H9 (cell line): Measurements from ENCODE around the gene ARSI. TPM values are rescaled to one million over a fixed set of nuclear protein-coding genes. Genes with fewer than 3 reads are reported as not detected.

ENCODE experiments used
- DNase-seq: peaks from one replicate; pipeline ENCODE4 v3.0.0-alpha.2; 2017
- H2AFZ ChIP-seq: one replicate; pipeline ENCODE4 v1.6.1; 2013; ENCODE audit warnings: mild to moderate bottlenecking, low read length, control low read depth, moderate library complexity
- H2AK5ac ChIP-seq: 2 replicates; pipeline ENCODE4 v1.6.1; 2013; ENCODE audit warnings: low read length, control low read depth, mixed read lengths; ENCODE audit not compliant: insufficient read length
- H2BK120ac ChIP-seq: one replicate; pipeline ENCODE4 v1.6.1; 2013; ENCODE audit warnings: low read depth, mild to moderate bottlenecking, low read length, control low read depth, inconsistent platforms; ENCODE audit not compliant: poor library complexity, severe bottlenecking
- H2BK12ac ChIP-seq: 2 replicates; pipeline ENCODE4 v1.6.1; 2013; ENCODE audit warnings: low read length, control low read depth, mixed read lengths, low read depth; ENCODE audit not compliant: insufficient read length
- H2BK15ac ChIP-seq: 2 replicates; pipeline ENCODE4 v1.6.1; 2013; ENCODE audit warnings: low read depth, low read length, control low read depth
- H2BK20ac ChIP-seq: one replicate; pipeline ENCODE4 v1.6.1; 2013; ENCODE audit warnings: low read depth, mild to moderate bottlenecking, low read length, control low read depth, inconsistent platforms; ENCODE audit not compliant: poor library complexity, severe bottlenecking
- H2BK5ac ChIP-seq: 2 replicates; pipeline ENCODE4 v1.6.1; 2013; ENCODE audit warnings: low read length, control low read depth, mixed read lengths; ENCODE audit not compliant: insufficient read length
- H3K14ac ChIP-seq: 2 replicates; pipeline ENCODE4 v1.6.1; 2013; ENCODE audit warnings: low read length, control low read depth; ENCODE audit not compliant: insufficient read depth
- H3K18ac ChIP-seq: 2 replicates; pipeline ENCODE4 v1.6.1; 2013; ENCODE audit warnings: low read depth, mild to moderate bottlenecking, mixed read lengths, low read length, control low read depth; ENCODE audit not compliant: insufficient read length
- H3K23ac ChIP-seq: 2 replicates; pipeline ENCODE4 v1.6.1; 2013; ENCODE audit warnings: low read length, control low read depth, mixed read lengths, low read depth; ENCODE audit not compliant: insufficient read length
- H3K23me2 ChIP-seq: 2 replicates; pipeline ENCODE4 v1.6.1; 2013; ENCODE audit warnings: low read depth, mild to moderate bottlenecking, mixed read lengths, low read length, control low read depth; ENCODE audit not compliant: insufficient read length, poor library complexity, severe bottlenecking
- H3K27ac ChIP-seq: 2 replicates; pipeline ENCODE4 v1.5.1; 2013; ENCODE audit warnings: low read length, control low read depth, mixed read lengths, low read depth; ENCODE audit not compliant: insufficient read length
- H3K27me3 ChIP-seq: 2 replicates; pipeline ENCODE4 v1.6.1; 2013; ENCODE audit warnings: low read length, control low read depth, inconsistent platforms; ENCODE audit not compliant: insufficient read depth
- H3K4ac ChIP-seq: 2 replicates; pipeline ENCODE4 v1.6.1; 2013; ENCODE audit warnings: low read depth, mild to moderate bottlenecking, control low read depth, inconsistent platforms, low read length, moderate library complexity
- H3K4me1 ChIP-seq: 2 replicates; pipeline ENCODE4 v1.6.1; 2013; ENCODE audit warnings: low read length, control low read depth, inconsistent platforms; ENCODE audit not compliant: insufficient read depth
- H3K4me2 ChIP-seq: 2 replicates; pipeline ENCODE4 v1.6.1; 2013; ENCODE audit warnings: low read length, control low read depth, mixed read lengths; ENCODE audit not compliant: insufficient read length, insufficient read depth
- H3K56ac ChIP-seq: 2 replicates; pipeline ENCODE4 v1.6.1; 2013; ENCODE audit warnings: low read depth, mild to moderate bottlenecking, mixed read lengths, low read length, control low read depth; ENCODE audit not compliant: insufficient read length
- H3K79me1 ChIP-seq: 2 replicates; pipeline ENCODE4 v1.6.1; 2013; ENCODE audit warnings: low read depth, mild to moderate bottlenecking, moderate library complexity, low read length, control low read depth, inconsistent platforms; ENCODE audit not compliant: insufficient read depth, poor library complexity, severe bottlenecking
- H3K79me2 ChIP-seq: 2 replicates; pipeline ENCODE4 v1.6.1; 2013; ENCODE audit warnings: low read length, control low read depth, inconsistent platforms; ENCODE audit not compliant: insufficient read depth
- H3K9ac ChIP-seq: 2 replicates; pipeline ENCODE4 v1.6.1; 2013; ENCODE audit warnings: low read length, control low read depth, mixed read lengths; ENCODE audit not compliant: insufficient read length; ENCODE audit errors: extremely low read depth
- H3K9me3 ChIP-seq: one replicate; pipeline ENCODE4 v1.6.1; 2013; ENCODE audit warnings: low read depth, low read length, inconsistent platforms; ENCODE audit not compliant: control insufficient read depth
- H3T11ph ChIP-seq: one replicate; pipeline ENCODE4 v1.6.1; 2013; ENCODE audit warnings: mild to moderate bottlenecking, low read length, control low read depth, inconsistent platforms
- H4K20me1 ChIP-seq: one replicate; pipeline ENCODE4 v1.6.1; 2013; ENCODE audit not compliant: control insufficient read depth, insufficient read length, insufficient read depth
- H4K5ac ChIP-seq: 2 replicates; pipeline ENCODE4 v1.6.1; 2013; ENCODE audit warnings: low read depth, mild to moderate bottlenecking, mixed read lengths, low read length, control low read depth; ENCODE audit not compliant: insufficient read length
- H4K8ac ChIP-seq: replicated peaks from 2 replicates; pipeline ENCODE4 v1.6.1; 2013; ENCODE audit warnings: low read length, control low read depth, mixed read lengths, low read depth; ENCODE audit not compliant: insufficient read length
- H4K91ac ChIP-seq: 2 replicates; pipeline ENCODE4 v1.6.1; 2013; ENCODE audit warnings: low read depth, mild to moderate bottlenecking, moderate library complexity, mixed read lengths, low read length, control low read depth; ENCODE audit not compliant: insufficient read length
- H3K27ac Mint-ChIP-seq, 3 experiments: 2 replicates in 2 of 3; 3 replicates in 1 of 3; pipeline ENCODE4 v1.8.0; 2020 to 2021; ENCODE audit warnings: mixed read lengths in 3 of 3, mild to moderate bottlenecking in 1 of 3, moderate library complexity in 1 of 3
- H3K27me3 Mint-ChIP-seq: 2 replicates; pipeline ENCODE4 v1.8.0; 2021; ENCODE audit warnings: low read depth, mild to moderate bottlenecking, moderate library complexity, mixed read lengths
- H3K36me3 Mint-ChIP-seq, 3 experiments: 2 replicates in 2 of 3; 3 replicates in 1 of 3; pipeline ENCODE4 v1.8.0; 2020 to 2021; ENCODE audit warnings: low read depth in 3 of 3, mixed read lengths in 3 of 3; ENCODE audit not compliant: insufficient read depth in 1 of 3
- H3K4me1 Mint-ChIP-seq, 2 experiments: 2 replicates each; pipeline ENCODE4 v1.8.0; 2020; ENCODE audit warnings: mixed read lengths in 2 of 2
- H3K4me3 Mint-ChIP-seq, 2 experiments: 2 replicates in 1 of 2; 3 replicates in 1 of 2; pipeline ENCODE4 v1.8.0; 2020 to 2021; ENCODE audit warnings: mild to moderate bottlenecking in 2 of 2, mixed read lengths in 2 of 2, moderate library complexity in 1 of 2
- H3K9me3 Mint-ChIP-seq, 2 experiments: 2 replicates in 1 of 2; 3 replicates in 1 of 2; pipeline ENCODE4 v1.8.0; 2020; ENCODE audit warnings: mild to moderate bottlenecking in 2 of 2, mixed read lengths in 2 of 2, moderate library complexity in 1 of 2
- CTCF ChIP-seq: fragments of 200-600 bp; sonication (generic); conservative IDR thresholded peaks from 3 replicates; pipeline ENCODE4 v1.8.0; 2021; ENCODE audit warnings: antibody characterized with exemption, mild to moderate bottlenecking
- WGBS: extraction: QIAGEN DNeasy Blood & Tissue Kit; methylation state at CpG from one replicate; pipeline ENCODE4 v1.1.7; 2013; ENCODE audit warnings: missing lambda C conversion rate, low lambda C conversion rate, mixed read lengths; ENCODE audit not compliant: insufficient read length; ENCODE audit errors: extremely low coverage; 5-methylcytosine and 5-hydroxymethylcytosine counted together
- total RNA-seq: library from RNA; stranded (reverse); gene quantifications from 2 replicates; pipeline ENCODE4 v1.2.1, GENCODE V29; 2021

ARSI gene
- total RNA-seq, 1 experiment from 2014 or later: 1.7 TPM

GRCh38 chr5:150265870-150266383, 36.8 kb downstream of the ARSI start:
- Histone ChIP-seq H4K91ac (no peak overlapping the region), H2BK12ac (no peak overlapping the region), H3K14ac (no peak overlapping the region), H3K79me1 (no peaks in the 10 kb centered on the region), H3K27ac (no peak overlapping the region), H3K23me2 (no peaks in the 10 kb centered on the region), H3K9me3 (no peaks in the 10 kb centered on the region), H4K8ac (no peak overlapping the region), H2AFZ (no peak overlapping the region), H3K56ac (no peak overlapping the region), H2BK20ac (no peak overlapping the region), H3K4me2 (no peak overlapping the region), H4K5ac (no peak overlapping the region), H3T11ph (no peak overlapping the region), H3K79me2 (no peaks in the 10 kb centered on the region), H3K23ac (no peak overlapping the region), H3K18ac (no peak overlapping the region), H2BK5ac (no peak overlapping the region), H2AK5ac (no peak overlapping the region), H3K4ac (no peak overlapping the region), H2BK15ac (no peak overlapping the region), H2BK120ac (no peak overlapping the region), H3K4me1 (no peaks in the 10 kb centered on the region), H3K27me3 (no peaks in the 10 kb centered on the region), H4K20me1 (no peaks in the 10 kb centered on the region), H3K9ac (no peak overlapping the region)
- Mint-ChIP-seq H3K27me3 (peaks cover 11% of the 10 kb centered on the region), H3K4me1 (peaks cover 23 to 30% of the 10 kb centered on the region in 2 experiments), H3K27ac (no peak overlapping the region), H3K36me3 (no peaks in the 10 kb centered on the region), H3K4me3 (no peak overlapping the region), H3K9me3 (no peaks in the 10 kb centered on the region)
- no peak for DNase-seq
- no CpG with 5 or more reads among the region's 6 CpGs for WGBS
- no peak for TF ChIP-seq CTCF
